ENCODE results near the gene PCDH9.

DNA sequence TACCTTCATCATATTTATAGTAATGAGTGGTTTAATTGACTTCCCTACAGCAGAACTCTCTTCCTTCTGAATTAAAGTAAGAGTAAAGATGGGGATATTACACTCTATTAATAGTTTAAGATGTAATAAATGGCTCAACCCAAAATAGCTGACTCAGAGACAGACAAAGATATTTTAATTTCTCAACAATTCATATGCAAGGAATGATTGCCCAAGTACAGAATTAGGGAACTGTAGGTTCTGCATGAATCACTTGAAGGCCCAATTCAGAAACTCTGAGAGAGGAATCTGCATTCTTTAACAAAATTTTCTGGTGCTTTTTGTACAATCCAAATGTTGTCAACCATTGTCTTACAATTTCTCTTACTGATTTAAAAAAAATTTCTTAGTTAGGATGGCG is 42.9 kb upstream of the PCDH9 start:
- TF ChIP-seq POLR2AphosphoS5 (IDR thresholded peaks at IDR 0.05; ENCODE audit: insufficient read depth in 1 of 2, low read depth in 1 of 2): no peak
- TF ChIP-seq, protein P1, sequence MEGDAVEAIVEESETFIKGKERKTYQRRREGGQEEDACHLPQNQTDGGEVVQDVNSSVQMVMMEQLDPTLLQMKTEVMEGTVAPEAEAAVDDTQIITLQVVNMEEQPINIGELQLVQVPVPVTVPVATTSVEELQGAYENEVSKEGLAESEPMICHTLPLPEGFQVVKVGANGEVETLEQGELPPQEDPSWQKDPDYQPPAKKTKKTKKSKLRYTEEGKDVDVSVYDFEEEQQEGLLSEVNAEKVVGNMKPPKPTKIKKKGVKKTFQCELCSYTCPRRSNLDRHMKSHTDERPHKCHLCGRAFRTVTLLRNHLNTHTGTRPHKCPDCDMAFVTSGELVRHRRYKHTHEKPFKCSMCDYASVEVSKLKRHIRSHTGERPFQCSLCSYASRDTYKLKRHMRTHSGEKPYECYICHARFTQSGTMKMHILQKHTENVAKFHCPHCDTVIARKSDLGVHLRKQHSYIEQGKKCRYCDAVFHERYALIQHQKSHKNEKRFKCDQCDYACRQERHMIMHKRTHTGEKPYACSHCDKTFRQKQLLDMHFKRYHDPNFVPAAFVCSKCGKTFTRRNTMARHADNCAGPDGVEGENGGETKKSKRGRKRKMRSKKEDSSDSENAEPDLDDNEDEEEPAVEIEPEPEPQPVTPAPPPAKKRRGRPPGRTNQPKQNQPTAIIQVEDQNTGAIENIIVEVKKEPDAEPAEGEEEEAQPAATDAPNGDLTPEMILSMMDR (IDR thresholded peaks at IDR 0.05): no peak
